ENCODE results near the gene TCHP.

Gene TCHP

GRCh38 chr12:109952873-109953272, 52.8 kb downstream of the TCHP start:
- no peak for DNase-seq (ENCODE audit: extremely low read depth, low read depth)
- no peak for TF ChIP-seq CTCF (IDR thresholded peaks at IDR 0.05; ENCODE audit: low read depth, low read length)

GRCh38 chr12:109953656-109954055, 53.6 kb downstream of the TCHP start:
- no peak for DNase-seq (ENCODE audit: extremely low read depth, low read depth)
- TF ChIP-seq CTCF (IDR thresholded peaks at IDR 0.05; ENCODE audit: low read depth, low read length) = no peak

GRCh38 chr12:109958374-109958773, 58.3 kb downstream of the TCHP start:
- no peak for DNase-seq (ENCODE audit: extremely low read depth, low read depth)
- TF ChIP-seq CTCF (IDR thresholded peaks at IDR 0.05; ENCODE audit: low read depth, low read length) = no peak

DNA sequence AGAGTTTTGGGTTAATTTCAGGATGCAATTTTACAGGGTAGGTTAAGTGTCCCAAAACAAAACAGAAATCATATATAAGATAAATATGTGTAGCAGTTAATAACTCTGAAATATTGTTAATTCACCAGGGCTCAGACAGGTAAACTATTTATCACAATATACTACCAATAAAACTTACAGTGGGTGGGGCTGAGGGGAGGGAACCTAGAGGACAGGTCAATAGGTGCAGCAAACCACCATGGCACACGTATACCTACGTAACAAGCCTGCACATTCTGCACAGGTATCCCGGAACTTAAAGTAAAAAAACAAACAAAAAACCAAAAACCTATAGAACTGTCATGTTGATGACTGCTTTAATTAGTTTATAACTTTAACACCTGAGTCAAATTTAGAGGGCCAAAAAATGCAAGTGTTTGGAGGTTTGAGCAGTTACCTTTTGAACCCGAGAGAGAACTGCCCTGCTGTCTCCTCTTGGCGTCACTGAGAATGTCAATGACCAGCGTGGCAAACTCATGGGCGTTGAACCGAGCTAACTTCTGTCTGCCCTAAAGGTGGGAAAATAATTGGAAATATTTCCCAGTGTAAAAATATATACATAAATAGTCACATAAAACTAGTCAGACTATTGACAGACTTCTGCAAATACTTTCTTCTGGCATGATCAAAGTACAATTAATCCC, 59.5 kb downstream of the TCHP start:
- no peak for DNase-seq (ENCODE audit: extremely low read depth, low read depth)
- TF ChIP-seq CTCF (IDR thresholded peaks at IDR 0.05; ENCODE audit: low read depth, low read length) = no peak

DNA sequence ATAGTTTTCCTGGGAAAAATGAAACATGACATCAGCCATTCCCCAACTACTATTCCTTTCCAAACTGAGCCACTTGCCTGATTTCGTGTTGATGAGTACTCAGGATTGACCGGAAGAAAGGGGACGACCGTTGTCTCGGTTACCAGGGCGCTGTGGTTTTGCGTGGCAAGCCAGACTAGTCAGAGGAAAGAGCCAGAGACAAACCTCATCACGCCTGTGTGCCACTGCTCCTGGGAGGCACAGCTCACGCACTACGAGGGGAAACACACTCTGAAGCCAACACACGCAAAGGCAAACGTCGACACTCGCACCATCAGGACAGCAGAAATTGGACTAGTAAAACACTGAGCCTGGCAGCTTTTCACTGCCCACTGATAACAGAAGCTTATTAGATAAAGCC, 61.1 kb downstream of the TCHP start:
- TF ChIP-seq CTCF (IDR thresholded peaks at IDR 0.05; ENCODE audit: low read depth, low read length) = no peak

DNA sequence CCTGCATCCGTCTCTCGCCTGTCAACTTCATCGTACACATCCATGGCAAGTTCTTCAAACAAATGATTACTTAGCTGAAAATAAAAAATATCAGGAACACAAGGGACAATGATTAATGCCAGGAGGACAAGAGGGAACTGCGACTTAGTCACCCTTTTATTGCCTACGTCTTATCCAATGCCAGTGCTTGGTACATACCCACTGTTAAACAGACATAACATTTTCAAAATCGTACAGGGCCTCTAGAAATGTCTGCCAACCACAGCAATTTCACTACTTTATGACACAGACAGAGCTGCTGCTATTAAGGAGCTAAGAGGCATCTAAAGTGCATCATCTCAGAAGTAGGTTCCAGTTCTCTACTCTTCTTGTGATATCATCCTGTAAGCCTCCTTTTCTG, 61.5 kb downstream of the TCHP start:
- DNase-seq (ENCODE audit: extremely low read depth, low read depth) = no peak
- TF ChIP-seq CTCF (IDR thresholded peaks at IDR 0.05; ENCODE audit: low read depth, low read length) = no peak

More for the DNA sequence above, 61.1 kb downstream of the TCHP start:
- no peak for DNase-seq (ENCODE audit: extremely low read depth, low read depth)

- no peak for TF ChIP-seq CTCF (IDR thresholded peaks at IDR 0.05; ENCODE audit: low read depth, low read length)
- no peak for DNase-seq (ENCODE audit: extremely low read depth, low read depth)
Measured at GRCh38 chr12:109962398-109962797, 62.3 kb downstream of the TCHP start.
